Right lobe of liver (tissue), 4 donors: ENCODE data around the gene CNTNAP5.

Experiments
- POLR2A ChIP-seq: fragments of 450-650 bp; IDR thresholded peaks from one replicate; pipeline ENCODE4 v1.6.1; 2017; ENCODE audit warnings: antibody characterized with exemption, mild to moderate bottlenecking
- TF ChIP-seq, protein P1 (sequence below), 4 donors: fragments of 200-600 bp in 3 of 4; fragments of 450-650 bp in 1 of 4; IDR thresholded peaks; one replicate each; pipeline versions ENCODE4 v1.5.1 to v1.8.0; 2016 to 2022; ENCODE audit warnings: antibody characterized with exemption in 4 of 4, mild to moderate bottlenecking in 2 of 4
- donor health status: DM: no; HTN: no; CAD: no.
- donor health status: DM: no; HTN: no; CAD: no.
- donor health status: DM: no; HTN: yes; CAD: no.

DNA sequence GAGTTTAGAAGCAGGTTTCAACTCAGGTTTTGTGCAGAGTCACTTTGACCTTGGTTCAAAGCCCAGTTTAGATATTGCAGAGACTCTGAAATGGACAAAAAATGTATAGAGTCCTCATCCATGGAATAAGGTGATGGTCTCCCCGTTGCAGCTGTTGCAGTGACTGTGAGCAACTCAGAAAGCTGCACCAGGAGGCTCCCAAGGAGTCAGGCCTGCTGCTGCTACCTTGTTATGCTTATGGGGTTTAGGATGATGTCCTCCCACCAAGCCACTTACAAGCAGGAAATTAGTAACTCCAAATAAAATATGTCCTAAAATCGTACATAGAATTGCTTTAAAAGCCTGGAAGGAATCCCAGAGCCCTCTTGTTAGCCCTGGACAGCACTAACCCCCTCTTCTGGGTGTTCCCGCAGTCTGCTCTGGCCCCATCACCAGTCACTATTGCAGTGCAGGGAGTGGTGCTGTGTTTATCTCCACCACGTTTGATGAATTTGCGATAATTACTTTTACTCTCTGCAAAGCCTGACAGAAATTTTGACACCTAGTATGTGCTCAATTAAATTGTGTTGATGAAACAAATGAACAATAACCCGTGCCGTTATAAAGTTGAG, 189.0 kb downstream of the CNTNAP5 start:
- TF ChIP-seq, protein P1, sequence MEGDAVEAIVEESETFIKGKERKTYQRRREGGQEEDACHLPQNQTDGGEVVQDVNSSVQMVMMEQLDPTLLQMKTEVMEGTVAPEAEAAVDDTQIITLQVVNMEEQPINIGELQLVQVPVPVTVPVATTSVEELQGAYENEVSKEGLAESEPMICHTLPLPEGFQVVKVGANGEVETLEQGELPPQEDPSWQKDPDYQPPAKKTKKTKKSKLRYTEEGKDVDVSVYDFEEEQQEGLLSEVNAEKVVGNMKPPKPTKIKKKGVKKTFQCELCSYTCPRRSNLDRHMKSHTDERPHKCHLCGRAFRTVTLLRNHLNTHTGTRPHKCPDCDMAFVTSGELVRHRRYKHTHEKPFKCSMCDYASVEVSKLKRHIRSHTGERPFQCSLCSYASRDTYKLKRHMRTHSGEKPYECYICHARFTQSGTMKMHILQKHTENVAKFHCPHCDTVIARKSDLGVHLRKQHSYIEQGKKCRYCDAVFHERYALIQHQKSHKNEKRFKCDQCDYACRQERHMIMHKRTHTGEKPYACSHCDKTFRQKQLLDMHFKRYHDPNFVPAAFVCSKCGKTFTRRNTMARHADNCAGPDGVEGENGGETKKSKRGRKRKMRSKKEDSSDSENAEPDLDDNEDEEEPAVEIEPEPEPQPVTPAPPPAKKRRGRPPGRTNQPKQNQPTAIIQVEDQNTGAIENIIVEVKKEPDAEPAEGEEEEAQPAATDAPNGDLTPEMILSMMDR (IDR thresholded peaks at IDR 0.05), result no peak
- no peak for TF ChIP-seq POLR2A
